LNCaP clone FGC (cell line): Measurements from ENCODE around the gene TEX47.

Experiments
- DNase-seq: peaks from one replicate; pipeline ENCODE4 v3.0.0-alpha.2; 2011; ENCODE audit warnings: low read depth
- H3K4me3 ChIP-seq: 2 replicates; pipeline ENCODE4 v1.5.1; 2011; ENCODE audit warnings: mild to moderate bottlenecking, low read depth, low read length, control low read depth
- TF ChIP-seq, protein P1 (sequence below): IDR thresholded peaks from 2 replicates; pipeline ENCODE4 v1.5.1; 2012; ENCODE audit warnings: mild to moderate bottlenecking; ENCODE audit not compliant: control insufficient read depth, insufficient read depth; ENCODE audit errors: extremely low read depth

TEX47 gene

DNA sequence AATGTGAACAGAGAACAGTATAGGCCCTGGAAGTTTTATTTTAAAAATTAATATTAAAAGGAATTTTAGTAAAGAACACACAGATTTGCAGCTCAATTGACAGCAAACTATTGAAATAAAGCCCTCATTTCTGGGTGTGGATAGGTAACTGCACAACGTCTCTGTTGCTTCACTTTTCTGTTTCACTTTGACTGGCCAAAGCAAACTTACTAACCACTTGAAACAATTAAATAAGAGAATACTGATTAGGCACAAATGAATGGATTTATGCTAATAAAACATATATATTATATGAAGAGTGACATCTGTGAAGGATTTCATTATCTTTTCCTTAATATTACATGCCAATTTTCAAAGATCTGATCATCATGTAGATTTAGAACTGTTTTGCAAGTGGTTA is 24.1 kb downstream of the TEX47 start:
- TF ChIP-seq, protein P1, sequence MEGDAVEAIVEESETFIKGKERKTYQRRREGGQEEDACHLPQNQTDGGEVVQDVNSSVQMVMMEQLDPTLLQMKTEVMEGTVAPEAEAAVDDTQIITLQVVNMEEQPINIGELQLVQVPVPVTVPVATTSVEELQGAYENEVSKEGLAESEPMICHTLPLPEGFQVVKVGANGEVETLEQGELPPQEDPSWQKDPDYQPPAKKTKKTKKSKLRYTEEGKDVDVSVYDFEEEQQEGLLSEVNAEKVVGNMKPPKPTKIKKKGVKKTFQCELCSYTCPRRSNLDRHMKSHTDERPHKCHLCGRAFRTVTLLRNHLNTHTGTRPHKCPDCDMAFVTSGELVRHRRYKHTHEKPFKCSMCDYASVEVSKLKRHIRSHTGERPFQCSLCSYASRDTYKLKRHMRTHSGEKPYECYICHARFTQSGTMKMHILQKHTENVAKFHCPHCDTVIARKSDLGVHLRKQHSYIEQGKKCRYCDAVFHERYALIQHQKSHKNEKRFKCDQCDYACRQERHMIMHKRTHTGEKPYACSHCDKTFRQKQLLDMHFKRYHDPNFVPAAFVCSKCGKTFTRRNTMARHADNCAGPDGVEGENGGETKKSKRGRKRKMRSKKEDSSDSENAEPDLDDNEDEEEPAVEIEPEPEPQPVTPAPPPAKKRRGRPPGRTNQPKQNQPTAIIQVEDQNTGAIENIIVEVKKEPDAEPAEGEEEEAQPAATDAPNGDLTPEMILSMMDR, result no peak
- DNase-seq, result no peak

DNA sequence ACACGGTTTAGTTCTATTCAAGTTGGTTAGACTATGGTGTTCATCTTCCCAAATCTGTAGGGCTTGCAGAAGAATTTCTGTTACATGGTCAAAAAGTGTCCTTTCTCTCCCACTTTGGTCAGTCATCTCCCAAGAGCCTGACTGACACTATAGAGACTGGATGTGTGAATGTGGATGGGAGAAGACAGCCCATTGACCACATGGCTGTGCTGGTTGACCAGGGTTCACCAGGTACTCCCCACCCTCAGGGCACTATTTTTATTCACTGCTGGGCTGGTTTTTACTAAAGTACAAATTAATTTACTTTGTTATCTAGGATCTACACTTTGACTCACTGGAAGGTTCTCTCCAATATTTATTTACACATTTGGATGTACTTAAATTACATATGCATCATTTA is 33.8 kb downstream of the TEX47 start:
- no peak for DNase-seq
- no peak overlapping the region for H3K4me3 ChIP-seq
- TF ChIP-seq, protein P1, result no peak

More for the DNA sequence above, 24.1 kb downstream of the TEX47 start:
- H3K4me3 ChIP-seq, result no peak overlapping the region

DNA sequence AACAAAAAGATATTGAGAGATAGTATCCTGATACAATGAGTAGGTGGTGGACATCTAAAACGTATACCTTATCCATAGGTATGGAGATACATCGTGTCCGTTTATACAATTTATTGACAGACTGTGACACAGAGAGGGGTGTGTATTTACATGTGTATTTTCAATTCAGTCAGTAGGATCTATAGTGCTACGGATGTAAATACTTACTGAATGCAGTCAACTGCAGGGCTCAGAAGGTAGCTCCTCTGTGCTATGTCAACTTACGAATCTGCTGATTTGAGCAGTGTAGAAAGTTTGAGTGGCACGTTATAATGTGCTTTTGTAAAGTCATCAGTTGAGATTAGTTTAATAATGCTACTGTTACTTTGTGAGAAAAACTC is 35.4 kb downstream of the TEX47 start:
- no peak overlapping the region for H3K4me3 ChIP-seq
- DNase-seq, result no peak
- TF ChIP-seq, protein P1, result no peak

DNA sequence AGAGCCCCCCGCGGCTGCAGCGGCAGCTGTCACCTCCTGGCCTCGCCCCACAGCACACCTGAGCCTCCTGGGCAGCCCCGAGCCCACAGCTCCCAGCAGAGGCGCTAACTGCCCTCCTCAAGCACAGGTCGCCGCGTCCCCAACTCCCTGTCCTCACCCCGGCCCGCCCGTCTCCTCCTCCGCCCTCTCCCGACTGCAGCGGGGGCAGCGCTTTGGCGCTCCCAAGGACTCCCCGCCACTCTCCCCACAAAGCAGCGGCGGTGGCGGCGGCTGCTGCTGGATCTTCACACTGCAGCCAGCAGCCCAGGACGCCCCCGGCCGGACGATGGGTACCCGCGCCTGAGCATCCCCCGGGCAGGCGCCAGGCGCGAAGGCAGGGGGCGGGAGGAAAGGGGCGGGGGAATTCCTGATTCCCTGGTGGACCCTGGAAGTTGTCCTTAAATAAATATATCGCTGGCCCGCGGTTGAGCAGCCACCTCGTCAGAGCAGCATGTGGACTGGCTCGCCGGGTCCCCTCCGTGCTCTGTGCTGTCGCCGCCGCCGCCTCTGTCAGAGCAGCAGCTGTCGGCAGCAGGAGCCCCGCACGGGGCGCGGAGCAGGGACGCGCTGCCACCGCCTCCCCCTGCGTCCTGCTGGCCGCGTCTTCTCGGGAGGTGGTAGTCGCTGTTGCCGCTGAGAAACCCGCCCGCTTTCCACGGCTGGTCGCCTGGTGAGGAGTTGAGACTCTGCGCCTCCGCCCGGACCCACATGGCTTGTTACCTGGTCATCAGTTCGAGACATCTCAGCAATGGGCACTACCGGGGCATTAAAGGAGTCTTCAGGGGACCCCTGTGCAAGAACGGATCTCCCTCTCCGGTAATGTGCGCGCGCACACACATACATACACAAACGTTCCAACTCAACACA is 36.1 kb downstream of the TEX47 start, which contains the start of gene ZNF804B:
ZNF804B (plus strand) TSS at position 471 of the 906 bp plus-strand sequence; CDS start at position 748, 277 bp downstream.
- DNase-seq, result no peak
- no peak within 1 kb of the TSS for H3K4me3 ChIP-seq
- TF ChIP-seq, protein P1, result no peak

DNA sequence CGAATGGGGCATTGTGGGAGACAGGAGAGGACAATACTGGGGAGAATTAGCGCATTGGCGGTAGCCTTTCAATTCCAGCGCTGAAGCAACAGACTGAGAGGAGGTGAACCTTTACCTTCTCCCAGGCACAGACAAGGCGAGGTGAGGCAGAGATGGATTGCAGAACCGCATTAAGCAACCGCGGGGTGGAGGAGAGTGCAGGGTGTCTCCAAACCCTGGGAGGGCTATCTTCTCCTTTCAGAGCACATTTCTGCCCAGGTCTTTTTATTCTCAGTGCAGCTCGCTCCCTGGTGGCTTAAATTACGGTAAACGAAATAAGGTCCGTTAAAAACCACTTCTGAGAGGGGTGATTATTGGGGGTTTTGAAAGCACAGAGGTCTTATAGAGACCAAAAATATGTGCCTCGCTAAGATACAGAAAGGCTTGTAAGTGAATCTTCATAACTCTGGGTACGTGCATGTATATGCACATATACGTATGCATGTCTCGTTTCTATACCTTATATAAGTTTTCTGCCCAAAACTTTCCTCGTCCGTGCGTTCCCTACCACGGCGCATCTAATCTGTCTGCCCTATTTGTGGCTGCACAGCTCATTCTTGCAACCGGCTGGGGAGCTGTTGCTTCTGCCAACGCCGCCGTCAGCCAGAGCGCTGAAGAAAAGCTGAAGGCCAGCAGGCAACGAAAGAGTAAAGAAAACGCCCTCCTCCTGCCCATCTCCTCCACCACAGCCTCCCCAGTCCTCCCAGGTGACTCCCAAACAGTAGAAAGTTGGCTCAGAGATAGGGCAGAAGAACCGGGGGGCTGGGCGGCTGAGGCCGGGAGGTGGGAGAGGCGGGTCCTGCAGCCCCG is 36.9 kb downstream of the TEX47 start:
- TF ChIP-seq, protein P1, result no peak

DNA sequence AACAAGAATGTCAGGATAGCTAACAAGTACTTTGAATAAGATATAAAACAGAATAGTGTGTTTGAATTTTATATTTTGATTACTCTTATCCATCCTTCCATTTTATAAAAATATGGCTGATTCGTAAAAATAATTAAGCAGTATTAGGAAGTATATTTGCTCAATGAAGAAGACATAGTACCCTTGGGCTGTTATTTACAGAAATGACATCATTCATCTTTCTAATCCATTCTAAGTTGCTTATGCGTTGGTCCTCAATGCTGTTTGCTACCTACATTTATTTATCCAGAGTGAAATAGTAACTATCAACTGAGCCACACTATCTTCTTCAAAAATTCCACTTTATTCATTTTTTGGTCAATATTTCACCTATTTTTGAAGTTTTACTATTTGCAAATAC is 38.2 kb downstream of the TEX47 start:
- DNase-seq, result no peak
- H3K4me3 ChIP-seq, result no peak overlapping the region
- TF ChIP-seq, protein P1, result no peak

More for the DNA sequence above, 36.9 kb downstream of the TEX47 start:
- H3K4me3 ChIP-seq, result no peak overlapping the region
- DNase-seq, result no peak
